Ovary (tissue), 9 donors: ENCODE data around the gene MYPN. TPM values are rescaled to one million over a fixed set of nuclear protein-coding genes. Genes with fewer than 3 reads are reported as not detected.

Source experiments
- DNase-seq, 5 donors: peaks; one replicate each; pipeline ENCODE4 v3.0.0-alpha.2; 2019 to 2020
- H3K27ac ChIP-seq, 2 donors: fragments of 200-600 bp; one replicate each; pipeline versions ENCODE4 v1.5.1 to v1.8.0; 2019 to 2022
- H3K27me3 ChIP-seq: fragments of 200-600 bp; one replicate; pipeline ENCODE4 v1.8.0; 2022
- H3K36me3 ChIP-seq: fragments of 200-600 bp; sonication (generic); one replicate; pipeline ENCODE4 v1.5.1; 2019
- H3K4me1 ChIP-seq: one replicate; pipeline ENCODE4 v1.8.1; 2013; ENCODE audit warnings: mild to moderate bottlenecking, moderate library complexity; ENCODE audit not compliant: insufficient read depth
- H3K4me3 ChIP-seq: fragments of 200-600 bp; sonication (generic); one replicate; pipeline ENCODE4 v1.5.1; 2017
- H3K9me3 ChIP-seq, 2 donors: fragments of 200-600 bp in 1 of 2; sonication (generic) in 1 of 2; one replicate each; pipeline versions ENCODE4 v1.5.1 to v1.8.1; 2013 to 2019; ENCODE audit warnings: mild to moderate bottlenecking in 1 of 2, moderate library complexity in 1 of 2
- CTCF ChIP-seq, 3 donors: fragments of 450-650 bp in 2 of 3; fragments of 200-600 bp in 1 of 3; IDR thresholded peaks; one replicate each; pipeline versions ENCODE4 v1.5.1 to v1.8.0; 2016 to 2022; ENCODE audit warnings: antibody characterized with exemption in 3 of 3, mild to moderate bottlenecking in 1 of 3
- EP300 ChIP-seq: sonication (generic); formaldehyde crosslinking; IDR thresholded peaks from one replicate; pipeline ENCODE4 v1.6.1; 2017; ENCODE audit warnings: antibody characterized with exemption
- POLR2A ChIP-seq: fragments of 450-650 bp; IDR thresholded peaks from one replicate; pipeline ENCODE4 v1.6.1; 2017; ENCODE audit warnings: antibody characterized with exemption, mild to moderate bottlenecking, moderate library complexity
- WGBS, 3 donors: extraction: QIAGEN DNeasy Blood & Tissue Kit in 1 of 3; methylation state at CpG; one replicate each; pipeline versions ENCODE4 v1.1.5 to v1.1.7; 2013 to 2017; 5-methylcytosine and 5-hydroxymethylcytosine counted together
- intact Hi-C, 4 donors: fragments of 100-400 bp; cut with DNase I; formaldehyde crosslinking; loops; one replicate each; pipeline versions ENCODE4 v1.11.0 to v1.15.1; 2022 to 2023
- polyA plus RNA-seq, 2 donors: library from polyadenylated mRNA; stranded (reverse); fragments of 200-250 nt in 1 of 2; fragments of 350-450 nt in 1 of 2; fragmentation: Illumina TruSeq in 1 of 2; extraction: RNeasy Lipid Tissue Mini Kit (QIAGEN cat#74804) in 1 of 2; gene quantifications; one replicate each; pipeline ENCODE4 v1.2.3, GENCODE V29; 2013 to 2014
- total RNA-seq, 7 donors: library from RNA; depleted of rRNA in 2 of 7; stranded (reverse); fragments of >200 nt in 2 of 7; fragmentation: NEBNext Ultra II Directional in 3 of 7; extraction: Animal tissue kit (Norgen Biotek cat#: 25700) in 3 of 7; gene quantifications; one replicate each; pipeline versions ENCODE4 v1.1.0 to v1.2.4, GENCODE V29; 2016 to 2023
- donor health status: DM: no; HTN: no; CAD: no; lungs with moderate emphysema.
- donor health status: DM: no; HTN: no; CAD: no.
- donor health status: Bipolar disorder and iron deficiency.
- donor health status: DM: yes; HTN: yes; CAD: no.
- donor health status: DM: no; HTN: no; CAD: no.
- donor health status: DM: yes; HTN: yes; CAD: no.

The MYPN gene
- total and polyA plus RNA-seq, 9 donors: 0.05 to 0.18 (median 0.16) TPM; not detected in 5

- Histone ChIP-seq H3K36me3 (no peaks in the 10 kb centered on the region), H3K4me3 (no peak overlapping the region), H3K9me3 (no peaks in the 10 kb centered on the region), H3K27ac (no peak overlapping the region), H3K4me1 (no peaks in the 10 kb centered on the region), H3K27me3 (no peaks in the 10 kb centered on the region)
- TF ChIP-seq POLR2A (no peak), CTCF (IDR thresholded peaks at IDR 0.05) (no peak), EP300 (no peak)
- intact Hi-C loops: no loop called here
- 79 to 82% (median 81%) methylated on average over 4 of the region's 4 CpGs for WGBS, 3 donors
- DNase-seq: no peak
Observed at GRCh38 chr10:68178592-68178991, 69.3 kb downstream of the MYPN start.

- H3K27me3 ChIP-seq: no peaks in the 10 kb centered on the region
- H3K4me3 ChIP-seq: no peak overlapping the region
- H3K9me3 ChIP-seq: no peaks in the 10 kb centered on the region
- no peaks in the 10 kb centered on the region for H3K4me1 ChIP-seq
- no peaks in the 10 kb centered on the region for H3K36me3 ChIP-seq
- no peak for DNase-seq
- TF ChIP-seq EP300 (no peak), POLR2A (no peak), CTCF (IDR thresholded peaks at IDR 0.05) (no peak)
- 59 to 68% (median 62%) methylated on average over 3 of the region's 3 CpGs for WGBS, 3 donors
- no peak overlapping the region for H3K27ac ChIP-seq
- intact Hi-C loops: no loop called here
Observed at GRCh38 chr10:68179016-68179415, 69.7 kb downstream of the MYPN start.

GRCh38 chr10:68180490-68180889 lies 71.2 kb downstream of the MYPN start:
- Histone ChIP-seq H3K27me3 (no peaks in the 10 kb centered on the region), H3K36me3 (no peaks in the 10 kb centered on the region), H3K4me1 (no peaks in the 10 kb centered on the region), H3K9me3 (no peaks in the 10 kb centered on the region), H3K27ac (no peak overlapping the region), H3K4me3 (no peak overlapping the region)
- intact Hi-C loops: no loop called here
- DNase-seq: no peak
- 87 to 93% (median 90%) methylated on average over 3 of the region's 3 CpGs for WGBS, 3 donors
- TF ChIP-seq CTCF (IDR thresholded peaks at IDR 0.05) (no peak), POLR2A (no peak), EP300 (no peak)

GRCh38 chr10:68184546-68184945 lies 75.3 kb downstream of the MYPN start:
- H3K9me3 ChIP-seq: no peaks in the 10 kb centered on the region
- H3K36me3 ChIP-seq: no peaks in the 10 kb centered on the region
- intact Hi-C loops: no loop called here
- H3K4me1 ChIP-seq: no peaks in the 10 kb centered on the region
- H3K4me3 ChIP-seq: no peak overlapping the region
- no peaks in the 10 kb centered on the region for H3K27me3 ChIP-seq
- no peak overlapping the region for H3K27ac ChIP-seq
- no peak for TF ChIP-seq EP300
- no peak for TF ChIP-seq POLR2A
- TF ChIP-seq CTCF (IDR thresholded peaks at IDR 0.05): no peak
- 33 to 37% (median 36%) methylated on average over 7 of the region's 7 CpGs for WGBS, 3 donors
- no peak for DNase-seq

- Histone ChIP-seq H3K9me3 (no peaks in the 10 kb centered on the region), H3K4me3 (no peak overlapping the region), H3K27me3 (no peaks in the 10 kb centered on the region), H3K27ac (no peak overlapping the region), H3K4me1 (no peaks in the 10 kb centered on the region), H3K36me3 (no peaks in the 10 kb centered on the region)
- WGBS, 3 donors: 32 to 61% (median 44%) methylated on average over 2 of the region's 2 CpGs
- intact Hi-C loops: no loop called here
- no peak for DNase-seq
- no peak for TF ChIP-seq EP300
- no peak for TF ChIP-seq POLR2A
- no peak for TF ChIP-seq CTCF (IDR thresholded peaks at IDR 0.05)
Observed at GRCh38 chr10:68185085-68185484, 75.8 kb downstream of the MYPN start.
